Measurements from ENCODE around the gene PDE3B.
"Not testable (repeated sequence)": the region's sequence is repeated elsewhere in the genome, so short reads cannot be mapped to it uniquely, and the experiment has no call there.

Gene PDE3B

GRCh38 chr11:14743667-14744066 is 100.1 kb downstream of the PDE3B start:
- not testable (repeated sequence) for DNase-seq (ENCODE audit: low read depth in 2 of 2)

GRCh38 chr11:14746857-14747395 is 103.3 kb downstream of the PDE3B start:
- DNase-seq (ENCODE audit: low read depth in 2 of 2), result no peak

- no peak for DNase-seq (ENCODE audit: low read depth in 2 of 2)
Measured at GRCh38 chr11:14748090-14748489, 104.5 kb downstream of the PDE3B start.

GRCh38 chr11:14750911-14751310 is 107.3 kb downstream of the PDE3B start:
- no peak for DNase-seq (ENCODE audit: low read depth in 2 of 2)

GRCh38 chr11:14751975-14752407 is 108.4 kb downstream of the PDE3B start:
- DNase-seq (ENCODE audit: low read depth in 2 of 2), result no peak

GRCh38 chr11:14755140-14755539 is 111.5 kb downstream of the PDE3B start:
- DNase-seq (ENCODE audit: low read depth in 2 of 2), result no peak

- DNase-seq (ENCODE audit: low read depth in 2 of 2), result no peak
Measured at GRCh38 chr11:14756349-14756748, 112.7 kb downstream of the PDE3B start.

GRCh38 chr11:14759300-14760012 is 115.9 kb downstream of the PDE3B start:
- not testable (repeated sequence) for DNase-seq (ENCODE audit: low read depth in 2 of 2)

GRCh38 chr11:14764179-14764578 is 120.6 kb downstream of the PDE3B start:
- no peak for DNase-seq (ENCODE audit: low read depth in 2 of 2)

- DNase-seq (ENCODE audit: low read depth in 2 of 2), result no peak
Measured at GRCh38 chr11:14764579-14765527, 121.2 kb downstream of the PDE3B start.

- no peak for DNase-seq (ENCODE audit: low read depth in 2 of 2)
Measured at GRCh38 chr11:14766585-14766984, 123.0 kb downstream of the PDE3B start.

GRCh38 chr11:14768526-14769188 is 125.1 kb downstream of the PDE3B start:
- DNase-seq (ENCODE audit: low read depth in 2 of 2), result no peak

- no peak for DNase-seq (ENCODE audit: low read depth in 2 of 2)
Measured at GRCh38 chr11:14773755-14774154, 130.2 kb downstream of the PDE3B start.

GRCh38 chr11:14774721-14775120 is 131.1 kb downstream of the PDE3B start:
- no peak for DNase-seq (ENCODE audit: low read depth in 2 of 2)

GRCh38 chr11:14775897-14776296 is 132.3 kb downstream of the PDE3B start:
- no peak for DNase-seq (ENCODE audit: low read depth in 2 of 2)

- DNase-seq (ENCODE audit: low read depth in 2 of 2), result not testable (repeated sequence)
Measured at GRCh38 chr11:14778460-14778859, 134.9 kb downstream of the PDE3B start.

- DNase-seq (ENCODE audit: low read depth in 2 of 2), result no peak
Measured at GRCh38 chr11:14783788-14784187, 140.2 kb downstream of the PDE3B start.

- no peak for DNase-seq (ENCODE audit: low read depth in 2 of 2)
Measured at GRCh38 chr11:14784230-14784629, 140.6 kb downstream of the PDE3B start.

GRCh38 chr11:14789879-14790484 is 146.4 kb downstream of the PDE3B start:
- DNase-seq (ENCODE audit: low read depth in 2 of 2), result no peak

- DNase-seq (ENCODE audit: low read depth in 2 of 2), result no peak
Measured at GRCh38 chr11:14793546-14793945, 149.9 kb downstream of the PDE3B start.

- DNase-seq (ENCODE audit: low read depth in 2 of 2), result not testable (repeated sequence)
Measured at GRCh38 chr11:14796028-14796427, 152.4 kb downstream of the PDE3B start.

GRCh38 chr11:14803846-14804245 is 160.2 kb downstream of the PDE3B start:
- no peak for DNase-seq (ENCODE audit: low read depth in 2 of 2)
